ENCODE results near the gene LMBR1L.

LMBR1L gene

GRCh38 chr12:49050507-49051372, 59.9 kb downstream of the LMBR1L start:
- H2AFZ ChIP-seq (ENCODE audit: low read length): no peak overlapping the region
- H3K4me3 ChIP-seq (ENCODE audit: low read length, poor library complexity, severe bottlenecking): no peak overlapping the region
- H4K20me1 ChIP-seq (ENCODE audit: insufficient read depth, low read length, poor library complexity, severe bottlenecking): peaks cover 48% of the 10 kb centered on the region
- H3K9ac ChIP-seq (ENCODE audit: low read depth, low read length, poor library complexity, severe bottlenecking): no peak overlapping the region
- no peaks in the 10 kb centered on the region for H3K27me3 ChIP-seq (ENCODE audit: insufficient read depth, low read length, poor library complexity, severe bottlenecking)
- H3K4me2 ChIP-seq (ENCODE audit: low read depth, low read length, poor library complexity, severe bottlenecking): no peak overlapping the region
- H3F3A ChIP-seq (ENCODE audit: low read depth): no peaks in the 10 kb centered on the region
- TF ChIP-seq EZH2phosphoT487 (IDR thresholded peaks at IDR 0.05; ENCODE audit: borderline replicate concordance): no peak
- no peak for TF ChIP-seq CTCF (conservative IDR thresholded peaks at IDR 0.05; ENCODE audit: low read length)
- H3K4me1 ChIP-seq (ENCODE audit: insufficient read depth, low read length, poor library complexity, severe bottlenecking): peaks cover 11% of the 10 kb centered on the region
- peaks cover 95% of the 10 kb centered on the region for H3K36me3 ChIP-seq (ENCODE audit: insufficient read depth, low read length)
- H3K9me2 ChIP-seq (replicated peaks; ENCODE audit: low read depth, low read length): no peaks in the 10 kb centered on the region
- no peaks in the 10 kb centered on the region for H3K9me3 ChIP-seq (ENCODE audit: insufficient read depth, low read depth, low read length)
- H3K79me2 ChIP-seq (ENCODE audit: insufficient read depth, low read length): peaks cover 42% of the 10 kb centered on the region

- Histone ChIP-seq H3K36me3 (ENCODE audit: insufficient read depth, low read length) (peaks cover 98% of the 10 kb centered on the region; the same call in 1 of the 2 replicates), H3K4me3 (ENCODE audit: low read length, poor library complexity, severe bottlenecking) (no peak overlapping the region), H3K4me1 (ENCODE audit: insufficient read depth, low read length, poor library complexity, severe bottlenecking) (peaks cover under 1% of the 10 kb centered on the region), H3K9ac (ENCODE audit: low read depth, low read length, poor library complexity, severe bottlenecking) (no peak overlapping the region), H3F3A (ENCODE audit: low read depth) (no peaks in the 10 kb centered on the region), H2AFZ (ENCODE audit: low read length) (no peak overlapping the region), H4K20me1 (ENCODE audit: insufficient read depth, low read length, poor library complexity, severe bottlenecking) (peaks cover 38% of the 10 kb centered on the region), H3K27me3 (ENCODE audit: insufficient read depth, low read length, poor library complexity, severe bottlenecking) (no peaks in the 10 kb centered on the region), H3K79me2 (ENCODE audit: insufficient read depth, low read length) (peaks cover 32% of the 10 kb centered on the region), H3K9me3 (ENCODE audit: insufficient read depth, low read depth, low read length) (no peaks in the 10 kb centered on the region), H3K4me2 (ENCODE audit: low read depth, low read length, poor library complexity, severe bottlenecking) (no peak overlapping the region), H3K9me2 (replicated peaks; ENCODE audit: low read depth, low read length) (no peaks in the 10 kb centered on the region)
- no peak for TF ChIP-seq CTCF (conservative IDR thresholded peaks at IDR 0.05; ENCODE audit: low read length)
- no peak for TF ChIP-seq EZH2phosphoT487 (IDR thresholded peaks at IDR 0.05; ENCODE audit: borderline replicate concordance)
Measured at GRCh38 chr12:49049566-49050224, 61.0 kb downstream of the LMBR1L start.

- no peaks in the 10 kb centered on the region for H3K9me3 ChIP-seq (ENCODE audit: insufficient read depth, low read depth, low read length)
- H3K79me2 ChIP-seq (ENCODE audit: insufficient read depth, low read length): peaks cover 24% of the 10 kb centered on the region
- no peak overlapping the region for H3K4me3 ChIP-seq (ENCODE audit: low read length, poor library complexity, severe bottlenecking)
- H2AFZ ChIP-seq (ENCODE audit: low read length): no peak overlapping the region
- H4K20me1 ChIP-seq (ENCODE audit: insufficient read depth, low read length, poor library complexity, severe bottlenecking): peaks cover 35% of the 10 kb centered on the region
- H3K9me2 ChIP-seq (replicated peaks; ENCODE audit: low read depth, low read length): no peaks in the 10 kb centered on the region
- H3K4me2 ChIP-seq (ENCODE audit: low read depth, low read length, poor library complexity, severe bottlenecking): no peak overlapping the region
- H3F3A ChIP-seq (ENCODE audit: low read depth): no peaks in the 10 kb centered on the region
- H3K36me3 ChIP-seq (ENCODE audit: insufficient read depth, low read length): peaks cover 98% of the 10 kb centered on the region; the same call in 1 of the 2 replicates
- H3K9ac ChIP-seq (ENCODE audit: low read depth, low read length, poor library complexity, severe bottlenecking): no peak overlapping the region
- TF ChIP-seq CTCF (conservative IDR thresholded peaks at IDR 0.05; ENCODE audit: low read length): no peak
- TF ChIP-seq EZH2phosphoT487 (IDR thresholded peaks at IDR 0.05; ENCODE audit: borderline replicate concordance): no peak
- H3K4me1 ChIP-seq (ENCODE audit: insufficient read depth, low read length, poor library complexity, severe bottlenecking): no peaks in the 10 kb centered on the region
- H3K27me3 ChIP-seq (ENCODE audit: insufficient read depth, low read length, poor library complexity, severe bottlenecking): no peaks in the 10 kb centered on the region
Measured at GRCh38 chr12:49048953-49049352, 61.7 kb downstream of the LMBR1L start.

Data from Loucy (cell line).